A673 (cell line): ENCODE results near the gene GPR82. TPM values are rescaled to one million over a fixed set of nuclear protein-coding genes. Genes with fewer than 3 reads are reported as not detected.

Experiments
- BruUV-seq: library from RNA; stranded (reverse); fragments of 400-500 nt; replicated peaks from 2 replicates; lab custom pipeline; 2021; lab: Mats Ljungman, UMichigan
- CTCF ChIA-PET: fragments of 300-600 bp; sonication (Branson Sonifier 250); formaldehyde crosslinking; loops from one replicate; lab custom pipeline; 2022; ENCODE audit warnings: antibody characterized with exemption; lab: Charles Lee
- POLR2A ChIA-PET: fragments of 300-600 bp; sonication (Branson Sonifier 250); formaldehyde crosslinking; loops from one replicate; lab custom pipeline; 2022; ENCODE audit warnings: antibody characterized with exemption; ENCODE audit not compliant: low non-redundant PET; lab: Charles Lee
- DNase-seq: peaks from one replicate; pipeline ENCODE4 v3.0.0-alpha.2; 2015; ENCODE audit warnings: low spot score
- H3K27ac ChIP-seq: fragments of 200-600 bp; sonication (generic); 2 replicates; pipeline ENCODE4 v1.5.1; 2016; ENCODE audit warnings: mixed run types, low read depth, mild to moderate bottlenecking, mixed read lengths, antibody characterized with exemption, low read length; ENCODE audit not compliant: poor library complexity, severe bottlenecking
- H3K27me3 ChIP-seq: fragments of 200-600 bp; sonication (generic); replicated peaks from 2 replicates; pipeline ENCODE4 v1.6.1; 2017; ENCODE audit warnings: mixed run types, low read depth, mild to moderate bottlenecking, mixed read lengths, antibody characterized with exemption, low read length; ENCODE audit not compliant: insufficient read depth, poor library complexity
- H3K36me3 ChIP-seq: fragments of 200-600 bp; sonication (generic); 2 replicates; pipeline ENCODE4 v1.6.1; 2016; ENCODE audit warnings: mixed run types, mild to moderate bottlenecking, mixed read lengths, antibody characterized with exemption, low read length; ENCODE audit not compliant: insufficient read depth, poor library complexity, severe bottlenecking
- H3K4me1 ChIP-seq: fragments of 200-600 bp; sonication (generic); 2 replicates; pipeline ENCODE4 v1.6.1; 2017; ENCODE audit warnings: mixed run types, mild to moderate bottlenecking, mixed read lengths, antibody characterized with exemption, low read length; ENCODE audit not compliant: insufficient read depth, poor library complexity, severe bottlenecking
- H3K4me3 ChIP-seq: fragments of 200-600 bp; sonication (generic); 2 replicates; pipeline ENCODE4 v1.5.1; 2016; ENCODE audit warnings: low read depth, mixed run types, mild to moderate bottlenecking, mixed read lengths, low read length; ENCODE audit not compliant: poor library complexity, severe bottlenecking
- H3K9me3 ChIP-seq: fragments of 200-600 bp; sonication (generic); 2 replicates; pipeline ENCODE4 v1.6.1; 2016; ENCODE audit warnings: mixed run types, low read depth, mild to moderate bottlenecking, mixed read lengths, antibody characterized with exemption, low read length; ENCODE audit not compliant: poor library complexity, severe bottlenecking
- EZH2 ChIP-seq: fragments of 200-600 bp; sonication (generic); IDR thresholded peaks from 2 replicates; pipeline ENCODE4 v1.6.1; 2017; ENCODE audit warnings: borderline replicate concordance, low read depth, mild to moderate bottlenecking, mixed read lengths, antibody characterized with exemption, low read length; ENCODE audit not compliant: poor library complexity, severe bottlenecking
- intact Hi-C: fragments of 100-400 bp; cut with micrococcal nuclease; formaldehyde crosslinking; loops from one replicate; pipeline ENCODE4 v1.10.0; 2022; ENCODE audit not compliant: unreplicated experiment
- total RNA-seq: library from RNA; stranded (reverse); gene quantifications from 2 replicates; pipeline ENCODE4 v1.2.3, GENCODE V29; 2021
- TF ChIP-seq, protein P1 (sequence below): fragments of 300-800, 200-600 bp; sonication (generic); conservative IDR thresholded peaks from 2 replicates; pipeline ENCODE4 v1.5.1; 2017; ENCODE audit warnings: low read depth, mild to moderate bottlenecking, antibody characterized with exemption, low read length, moderate library complexity, mixed read lengths

Gene GPR82
- total RNA-seq, 1 experiment from 2014 or later: not detected

DNA sequence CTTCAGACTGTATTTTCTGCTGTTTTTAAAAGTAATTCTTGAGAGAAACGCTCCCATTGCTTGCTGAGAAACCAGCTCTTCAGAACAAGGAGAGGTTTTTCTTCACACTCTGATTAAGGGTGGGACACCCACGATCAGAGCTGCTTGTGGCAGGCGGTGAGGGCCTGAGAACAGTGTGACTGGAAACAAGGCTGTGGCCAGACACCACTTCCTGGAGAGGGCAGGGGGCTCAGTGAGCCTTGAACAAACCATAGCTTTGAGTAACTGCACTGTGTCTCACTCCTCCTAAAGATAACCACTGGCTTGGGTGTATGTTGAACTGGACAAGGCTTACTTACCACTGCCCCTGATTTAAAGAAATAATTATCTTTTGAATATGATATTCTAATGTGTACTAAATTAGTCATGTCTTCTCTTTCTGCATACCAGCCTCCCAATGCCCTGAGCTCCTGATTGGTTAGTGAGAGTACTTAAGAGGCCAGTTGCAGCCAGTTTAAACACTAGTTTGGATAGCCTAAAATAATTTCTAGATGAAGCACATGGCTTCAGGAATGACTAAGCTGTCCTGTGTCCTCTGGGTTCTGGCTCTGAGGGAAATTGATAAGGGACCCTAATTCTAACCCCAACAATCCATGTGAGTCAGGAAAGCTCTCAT, 3.7 kb upstream of the GPR82 start:
- ChIA-PET POLR2A (no interaction called here), CTCF (no interaction called here)
- Histone ChIP-seq H3K27me3 (no peaks in the 10 kb centered on the region), H3K27ac (no peak overlapping the region), H3K4me1 (no peaks in the 10 kb centered on the region), H3K4me3 (no peak overlapping the region), H3K9me3 (peaks cover 4% of the 10 kb centered on the region), H3K36me3 (no peaks in the 10 kb centered on the region)
- intact Hi-C loops: no loop called here
- no peak for DNase-seq
- BruUV-seq: no TSS peak
- no peak for TF ChIP-seq EZH2
- TF ChIP-seq, protein P1, sequence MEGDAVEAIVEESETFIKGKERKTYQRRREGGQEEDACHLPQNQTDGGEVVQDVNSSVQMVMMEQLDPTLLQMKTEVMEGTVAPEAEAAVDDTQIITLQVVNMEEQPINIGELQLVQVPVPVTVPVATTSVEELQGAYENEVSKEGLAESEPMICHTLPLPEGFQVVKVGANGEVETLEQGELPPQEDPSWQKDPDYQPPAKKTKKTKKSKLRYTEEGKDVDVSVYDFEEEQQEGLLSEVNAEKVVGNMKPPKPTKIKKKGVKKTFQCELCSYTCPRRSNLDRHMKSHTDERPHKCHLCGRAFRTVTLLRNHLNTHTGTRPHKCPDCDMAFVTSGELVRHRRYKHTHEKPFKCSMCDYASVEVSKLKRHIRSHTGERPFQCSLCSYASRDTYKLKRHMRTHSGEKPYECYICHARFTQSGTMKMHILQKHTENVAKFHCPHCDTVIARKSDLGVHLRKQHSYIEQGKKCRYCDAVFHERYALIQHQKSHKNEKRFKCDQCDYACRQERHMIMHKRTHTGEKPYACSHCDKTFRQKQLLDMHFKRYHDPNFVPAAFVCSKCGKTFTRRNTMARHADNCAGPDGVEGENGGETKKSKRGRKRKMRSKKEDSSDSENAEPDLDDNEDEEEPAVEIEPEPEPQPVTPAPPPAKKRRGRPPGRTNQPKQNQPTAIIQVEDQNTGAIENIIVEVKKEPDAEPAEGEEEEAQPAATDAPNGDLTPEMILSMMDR: no peak

DNA sequence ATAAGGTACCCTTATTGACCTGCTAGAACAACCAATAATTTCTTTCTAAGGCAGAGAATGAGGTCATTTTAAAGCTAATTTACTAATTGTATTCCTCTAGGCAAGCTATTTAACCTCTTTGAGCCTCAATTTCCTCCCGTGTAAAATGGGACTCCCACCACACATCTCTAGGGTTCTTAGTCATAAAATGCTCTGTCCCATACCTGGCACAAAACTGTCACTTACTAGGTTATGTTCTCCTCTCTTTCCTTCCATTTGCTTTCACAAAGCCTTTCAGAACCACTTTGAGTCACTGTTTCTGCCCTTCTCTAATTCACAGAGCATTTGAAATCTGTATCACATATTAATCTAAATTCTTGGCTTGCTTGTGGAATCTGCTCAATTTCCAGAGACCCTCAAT, 2.4 kb upstream of the GPR82 start:
- CTCF ChIA-PET: no interaction called here
- Histone ChIP-seq H3K27me3 (no peaks in the 10 kb centered on the region), H3K9me3 (peaks cover 4% of the 10 kb centered on the region), H3K36me3 (no peaks in the 10 kb centered on the region), H3K27ac (no peak overlapping the region), H3K4me3 (no peak overlapping the region), H3K4me1 (no peaks in the 10 kb centered on the region)
- no peak for DNase-seq
- TF ChIP-seq EZH2: no peak
- TF ChIP-seq, protein P1: no peak
- BruUV-seq: no TSS peak
- POLR2A ChIA-PET: no interaction called here
- intact Hi-C loops: no loop called here

DNA sequence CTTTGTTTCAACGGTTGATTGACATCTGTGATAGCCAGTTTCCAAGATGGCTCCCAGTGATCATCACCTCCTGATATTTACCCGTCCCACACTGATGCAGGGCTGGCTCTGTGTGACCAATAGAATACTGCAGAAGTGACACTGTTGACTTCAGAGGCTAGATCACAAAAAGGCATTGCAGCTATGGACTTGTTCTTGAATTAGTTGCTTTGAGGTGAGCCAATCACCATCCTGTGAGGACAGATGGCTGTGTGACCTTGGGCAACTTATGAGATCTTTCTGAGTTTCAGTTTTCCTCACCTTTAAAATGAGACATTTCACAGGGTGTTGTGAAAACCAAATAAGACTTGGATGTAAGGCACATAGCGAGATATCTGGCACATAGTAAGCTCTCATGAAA, 1.8 kb upstream of the GPR82 start:
- Histone ChIP-seq H3K4me3 (no peak overlapping the region), H3K9me3 (peaks cover 4% of the 10 kb centered on the region), H3K27ac (no peak overlapping the region), H3K27me3 (no peaks in the 10 kb centered on the region), H3K36me3 (no peaks in the 10 kb centered on the region), H3K4me1 (no peaks in the 10 kb centered on the region)
- POLR2A ChIA-PET: interaction anchor here (0.6 kb wide), 1 partner anchor 45 kb away, joined by 6 read pairs; no protein-coding TSS in a partner anchor
- CTCF ChIA-PET: no interaction called here
- no TSS peak for BruUV-seq
- DNase-seq: no peak
- intact Hi-C loops: no loop called here
- no peak for TF ChIP-seq EZH2
